DOHH2 (cell line): ENCODE data around the gene SMIM21.
A peak's percentile ranks its signal among the peaks of the same experiment; 100 is the strongest.

Source experiments
- H3F3A ChIP-seq: fragments of 200-600 bp; sonication (generic), shearing (Covaris generic); 2 replicates; pipeline ENCODE4 v1.6.0; 2016; ENCODE audit warnings: antibody characterized with exemption, mild to moderate bottlenecking; ENCODE audit not compliant: control insufficient read depth, insufficient read depth
- H3K27ac ChIP-seq: fragments of 200-600 bp; sonication (generic); 2 replicates; pipeline ENCODE4 v1.5.1; 2014; ENCODE audit warnings: low read depth, mild to moderate bottlenecking, low read length, moderate library complexity
- H3K27me3 ChIP-seq: fragments of 200-600 bp; sonication (generic); 2 replicates; pipeline ENCODE4 v1.6.1; 2014; ENCODE audit warnings: mild to moderate bottlenecking, low read length, mixed read lengths; ENCODE audit not compliant: control insufficient read depth
- H3K36me3 ChIP-seq: fragments of 200-600 bp; sonication (generic); 2 replicates; pipeline ENCODE4 v1.6.1; 2014; ENCODE audit warnings: mild to moderate bottlenecking, low read length, moderate library complexity, mixed read lengths; ENCODE audit not compliant: control insufficient read depth
- H3K4me1 ChIP-seq: fragments of 200-600 bp; sonication (generic); 2 replicates; pipeline ENCODE4 v1.6.1; 2014; ENCODE audit warnings: mild to moderate bottlenecking, low read length, mixed read lengths; ENCODE audit not compliant: control insufficient read depth
- H3K4me2 ChIP-seq: fragments of 200-600 bp; sonication (generic); 2 replicates; pipeline ENCODE4 v1.6.0; 2014; ENCODE audit warnings: mild to moderate bottlenecking, low read length, moderate library complexity
- H3K4me3 ChIP-seq: fragments of 200-600 bp; sonication (generic); 2 replicates; pipeline ENCODE4 v1.5.1; 2014; ENCODE audit warnings: mild to moderate bottlenecking, low read length, mixed read lengths
- H3K79me2 ChIP-seq: fragments of 200-600 bp; sonication (generic); 2 replicates; pipeline ENCODE4 v1.6.1; 2014; ENCODE audit warnings: mild to moderate bottlenecking, low read length, mixed read lengths; ENCODE audit not compliant: control insufficient read depth
- H3K9me2 ChIP-seq: fragments of 200-600 bp; sonication (generic); replicated peaks from 2 replicates; pipeline ENCODE4 v1.6.1; 2014; ENCODE audit warnings: mild to moderate bottlenecking, low read length, mixed read lengths; ENCODE audit not compliant: control insufficient read depth
- H3K9me3 ChIP-seq: fragments of 200-600 bp; sonication (generic); 2 replicates; pipeline ENCODE4 v1.6.1; 2014; ENCODE audit warnings: antibody characterized with exemption, low read length, mixed read lengths; ENCODE audit not compliant: control insufficient read depth, insufficient read depth
- H4K20me1 ChIP-seq: fragments of 200-600 bp; sonication (generic); 2 replicates; pipeline ENCODE4 v1.6.0; 2014; ENCODE audit warnings: low read depth, mild to moderate bottlenecking, antibody characterized with exemption, low read length, moderate library complexity; ENCODE audit not compliant: control insufficient read depth, insufficient read depth
- EZH2phosphoT487 ChIP-seq: fragments of 200-600 bp; sonication (generic); IDR thresholded peaks from 2 replicates; pipeline ENCODE4 v1.6.1; 2017; ENCODE audit warnings: borderline replicate concordance, mild to moderate bottlenecking, antibody characterized with exemption, low read length, moderate library complexity, mixed read lengths
- TF ChIP-seq, protein P1 (sequence below): fragments of 200-600 bp; sonication (generic); IDR thresholded peaks from one replicate; pipeline ENCODE4 v1.5.1; 2014; ENCODE audit warnings: antibody characterized with exemption, mild to moderate bottlenecking, low read depth, low read length; ENCODE audit not compliant: poor library complexity, severe bottlenecking

The SMIM21 gene

DNA sequence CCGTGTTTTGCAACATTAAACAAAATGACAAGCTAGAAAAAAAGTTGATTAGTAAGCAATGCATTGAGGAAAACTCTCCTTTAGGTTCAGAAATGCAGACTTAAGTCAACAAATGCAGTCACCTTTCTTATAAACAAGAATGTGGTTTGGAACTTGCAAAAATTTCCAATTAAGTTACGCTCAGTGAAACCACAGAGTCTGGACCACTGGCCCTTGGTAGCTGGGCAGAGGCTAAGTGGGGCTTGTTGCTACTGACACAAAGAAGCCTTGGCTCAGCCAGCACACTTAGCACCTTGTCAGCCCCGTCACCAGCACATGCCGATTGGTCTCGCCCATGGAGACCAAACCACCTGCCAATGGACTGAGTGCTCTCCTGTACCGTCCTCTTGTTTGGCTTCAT lies 53.0 kb downstream of the SMIM21 start:
- H3K4me2 ChIP-seq, result no peak overlapping the region
- H3K4me3 ChIP-seq, result no peak overlapping the region
- no peak for TF ChIP-seq EZH2phosphoT487
- TF ChIP-seq, protein P1, sequence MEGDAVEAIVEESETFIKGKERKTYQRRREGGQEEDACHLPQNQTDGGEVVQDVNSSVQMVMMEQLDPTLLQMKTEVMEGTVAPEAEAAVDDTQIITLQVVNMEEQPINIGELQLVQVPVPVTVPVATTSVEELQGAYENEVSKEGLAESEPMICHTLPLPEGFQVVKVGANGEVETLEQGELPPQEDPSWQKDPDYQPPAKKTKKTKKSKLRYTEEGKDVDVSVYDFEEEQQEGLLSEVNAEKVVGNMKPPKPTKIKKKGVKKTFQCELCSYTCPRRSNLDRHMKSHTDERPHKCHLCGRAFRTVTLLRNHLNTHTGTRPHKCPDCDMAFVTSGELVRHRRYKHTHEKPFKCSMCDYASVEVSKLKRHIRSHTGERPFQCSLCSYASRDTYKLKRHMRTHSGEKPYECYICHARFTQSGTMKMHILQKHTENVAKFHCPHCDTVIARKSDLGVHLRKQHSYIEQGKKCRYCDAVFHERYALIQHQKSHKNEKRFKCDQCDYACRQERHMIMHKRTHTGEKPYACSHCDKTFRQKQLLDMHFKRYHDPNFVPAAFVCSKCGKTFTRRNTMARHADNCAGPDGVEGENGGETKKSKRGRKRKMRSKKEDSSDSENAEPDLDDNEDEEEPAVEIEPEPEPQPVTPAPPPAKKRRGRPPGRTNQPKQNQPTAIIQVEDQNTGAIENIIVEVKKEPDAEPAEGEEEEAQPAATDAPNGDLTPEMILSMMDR, result no peak
- no peaks in the 10 kb centered on the region for H3K9me3 ChIP-seq
- no peaks in the 10 kb centered on the region for H3F3A ChIP-seq
- no peaks in the 10 kb centered on the region for H4K20me1 ChIP-seq
- H3K79me2 ChIP-seq, result no peaks in the 10 kb centered on the region
- no peak overlapping the region for H3K27ac ChIP-seq
- H3K4me1 ChIP-seq, result no peaks in the 10 kb centered on the region
- H3K27me3 ChIP-seq, result no peaks in the 10 kb centered on the region
- no peaks in the 10 kb centered on the region for H3K36me3 ChIP-seq
- H3K9me2 ChIP-seq, result no peaks in the 10 kb centered on the region

DNA sequence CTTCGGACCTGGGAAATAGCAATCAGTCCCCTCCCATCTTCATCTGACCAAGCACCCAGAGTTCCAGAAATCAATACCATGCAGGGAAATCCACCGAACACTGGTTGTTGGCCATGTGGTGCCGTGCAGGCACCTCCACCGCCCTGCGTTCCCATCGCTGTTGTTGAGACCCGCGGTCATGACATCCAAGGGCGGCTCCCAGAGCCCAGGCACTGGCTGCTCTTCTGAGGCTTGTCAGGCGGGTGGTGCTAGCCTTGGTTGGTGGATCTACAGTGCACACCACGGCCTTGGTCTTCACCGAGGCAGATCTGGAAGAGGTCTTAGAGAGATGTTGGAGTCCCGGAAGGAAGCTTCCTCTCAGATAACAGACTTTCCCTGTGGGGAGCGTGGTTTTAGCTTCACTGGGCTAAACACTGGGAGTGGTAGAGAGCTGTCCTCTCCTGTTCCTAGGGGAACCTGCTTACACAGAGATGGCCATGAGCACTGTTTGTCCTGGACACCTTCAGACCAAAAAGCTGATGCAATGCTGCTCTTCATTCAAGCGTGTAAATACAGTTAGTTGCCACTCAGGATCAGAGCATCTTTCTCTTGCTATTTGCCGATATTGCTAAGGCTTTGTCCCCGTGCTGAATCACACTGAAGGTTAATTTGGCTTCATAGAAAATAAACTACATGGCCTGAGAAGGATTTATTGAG lies 58.3 kb downstream of the SMIM21 start:
- H3K9me2 ChIP-seq, result no peaks in the 10 kb centered on the region
- H3K4me3 ChIP-seq, result no peak overlapping the region
- no peaks in the 10 kb centered on the region for H3F3A ChIP-seq

DNA sequence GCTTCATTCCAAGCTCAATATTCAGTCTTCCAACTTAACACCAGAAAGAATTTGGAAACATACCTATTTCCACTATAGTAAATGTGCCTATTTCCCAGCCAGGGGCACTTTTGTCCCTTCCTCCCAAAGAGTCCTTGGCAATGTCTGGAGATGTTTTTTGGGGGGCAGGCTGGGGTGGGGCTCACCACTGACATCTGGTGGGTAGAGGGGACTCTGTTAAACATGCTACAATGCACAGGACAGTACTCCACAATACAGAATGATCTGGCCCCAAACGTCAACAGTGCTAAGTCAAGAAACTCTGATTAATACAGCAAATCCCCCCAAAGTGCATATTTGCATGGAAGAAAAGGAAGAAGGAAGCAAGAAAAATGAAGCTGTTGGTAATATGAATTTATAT lies 61.7 kb downstream of the SMIM21 start:
- Histone ChIP-seq H3K9me3 (no peaks in the 10 kb centered on the region; the same call in 1 of the 2 replicates), H3K9me2 (no peaks in the 10 kb centered on the region), H3K27ac (no peak overlapping the region), H3K27me3 (no peaks in the 10 kb centered on the region), H3K4me2 (no peak overlapping the region), H3K4me1 (no peaks in the 10 kb centered on the region), H3F3A (no peaks in the 10 kb centered on the region), H3K79me2 (no peaks in the 10 kb centered on the region), H4K20me1 (no peaks in the 10 kb centered on the region), H3K36me3 (no peaks in the 10 kb centered on the region), H3K4me3 (no peak overlapping the region)
- TF ChIP-seq, protein P1, result peak; percentile 34
- TF ChIP-seq EZH2phosphoT487, result no peak

More for the DNA sequence above, 58.3 kb downstream of the SMIM21 start:
- H3K9me3 ChIP-seq, result no peaks in the 10 kb centered on the region
- H3K4me1 ChIP-seq, result no peaks in the 10 kb centered on the region
- no peak overlapping the region for H3K27ac ChIP-seq
- TF ChIP-seq EZH2phosphoT487, result no peak
- TF ChIP-seq, protein P1, result no peak
- no peaks in the 10 kb centered on the region for H4K20me1 ChIP-seq
- no peaks in the 10 kb centered on the region for H3K27me3 ChIP-seq
- no peaks in the 10 kb centered on the region for H3K36me3 ChIP-seq
- no peak overlapping the region for H3K4me2 ChIP-seq
- no peaks in the 10 kb centered on the region for H3K79me2 ChIP-seq
